Endothelial cell (in vitro differentiated cells): ENCODE data around the gene SH3RF3. TPM values are rescaled to one million over a fixed set of nuclear protein-coding genes. Genes with fewer than 3 reads are reported as not detected.

Experiments
- DNase-seq: peaks from one replicate; pipeline ENCODE4 v3.0.0; 2021; ENCODE audit warnings: low spot score
- H3K27ac Mint-ChIP-seq: one replicate; pipeline ENCODE4 v1.8.0; 2021; ENCODE audit warnings: mixed read lengths, inconsistent platforms; ENCODE audit not compliant: unreplicated experiment
- H3K27me3 Mint-ChIP-seq: one replicate; pipeline ENCODE4 v1.8.0; 2021; ENCODE audit warnings: mild to moderate bottlenecking, moderate library complexity, mixed read lengths, inconsistent platforms; ENCODE audit not compliant: unreplicated experiment
- H3K36me3 Mint-ChIP-seq: one replicate; pipeline ENCODE4 v1.8.0; 2021; ENCODE audit warnings: mild to moderate bottlenecking, low read depth, mixed read lengths, inconsistent platforms; ENCODE audit not compliant: unreplicated experiment
- H3K4me1 Mint-ChIP-seq: one replicate; pipeline ENCODE4 v1.8.0; 2021; ENCODE audit warnings: mild to moderate bottlenecking, mixed read lengths, inconsistent platforms; ENCODE audit not compliant: unreplicated experiment
- H3K4me3 Mint-ChIP-seq: one replicate; pipeline ENCODE4 v1.8.0; 2021; ENCODE audit warnings: mild to moderate bottlenecking, mixed read lengths, inconsistent platforms; ENCODE audit not compliant: unreplicated experiment
- H3K9me3 Mint-ChIP-seq: one replicate; pipeline ENCODE4 v1.8.0; 2021; ENCODE audit warnings: mixed read lengths, inconsistent platforms; ENCODE audit not compliant: unreplicated experiment
- total RNA-seq: library from RNA; stranded (reverse); fragmentation: NEBNext Ultra II Directional; extraction: Animal tissue kit (Norgen Biotek cat#: 25700); gene quantifications from one replicate; pipeline ENCODE4 v1.2.1, GENCODE V29; 2021; ENCODE audit not compliant: unreplicated experiment
- TF ChIP-seq, protein P1 (sequence below): fragments of 200-600 bp; sonication (generic); IDR thresholded peaks from one replicate; pipeline ENCODE4 v1.5.0; 2021; ENCODE audit warnings: antibody characterized with exemption; ENCODE audit not compliant: unreplicated experiment

SH3RF3 gene
- total RNA-seq, 1 donor from 2014 or later, result 12.8 TPM

- Mint-ChIP-seq H3K4me1 (peaks cover 3% of the 10 kb centered on the region), H3K36me3 (peaks cover 15% of the 10 kb centered on the region), H3K27me3 (peaks cover 9% of the 10 kb centered on the region), H3K27ac (no peak overlapping the region), H3K9me3 (no peaks in the 10 kb centered on the region), H3K4me3 (no peak overlapping the region)
- TF ChIP-seq, protein P1, sequence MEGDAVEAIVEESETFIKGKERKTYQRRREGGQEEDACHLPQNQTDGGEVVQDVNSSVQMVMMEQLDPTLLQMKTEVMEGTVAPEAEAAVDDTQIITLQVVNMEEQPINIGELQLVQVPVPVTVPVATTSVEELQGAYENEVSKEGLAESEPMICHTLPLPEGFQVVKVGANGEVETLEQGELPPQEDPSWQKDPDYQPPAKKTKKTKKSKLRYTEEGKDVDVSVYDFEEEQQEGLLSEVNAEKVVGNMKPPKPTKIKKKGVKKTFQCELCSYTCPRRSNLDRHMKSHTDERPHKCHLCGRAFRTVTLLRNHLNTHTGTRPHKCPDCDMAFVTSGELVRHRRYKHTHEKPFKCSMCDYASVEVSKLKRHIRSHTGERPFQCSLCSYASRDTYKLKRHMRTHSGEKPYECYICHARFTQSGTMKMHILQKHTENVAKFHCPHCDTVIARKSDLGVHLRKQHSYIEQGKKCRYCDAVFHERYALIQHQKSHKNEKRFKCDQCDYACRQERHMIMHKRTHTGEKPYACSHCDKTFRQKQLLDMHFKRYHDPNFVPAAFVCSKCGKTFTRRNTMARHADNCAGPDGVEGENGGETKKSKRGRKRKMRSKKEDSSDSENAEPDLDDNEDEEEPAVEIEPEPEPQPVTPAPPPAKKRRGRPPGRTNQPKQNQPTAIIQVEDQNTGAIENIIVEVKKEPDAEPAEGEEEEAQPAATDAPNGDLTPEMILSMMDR, result no peak
- DNase-seq, result no peak
Observed at GRCh38 chr2:109430329-109430636, 301.3 kb downstream of the SH3RF3 start.

GRCh38 chr2:109432421-109432820 lies 303.4 kb downstream of the SH3RF3 start:
- no peak overlapping the region for H3K27ac Mint-ChIP-seq
- peaks cover 7% of the 10 kb centered on the region for H3K27me3 Mint-ChIP-seq
- H3K4me1 Mint-ChIP-seq, result peaks cover 3% of the 10 kb centered on the region
- TF ChIP-seq, protein P1, result no peak
- H3K9me3 Mint-ChIP-seq, result no peaks in the 10 kb centered on the region
- no peak for DNase-seq
- peaks cover 11% of the 10 kb centered on the region for H3K36me3 Mint-ChIP-seq
- no peak overlapping the region for H3K4me3 Mint-ChIP-seq

DNA sequence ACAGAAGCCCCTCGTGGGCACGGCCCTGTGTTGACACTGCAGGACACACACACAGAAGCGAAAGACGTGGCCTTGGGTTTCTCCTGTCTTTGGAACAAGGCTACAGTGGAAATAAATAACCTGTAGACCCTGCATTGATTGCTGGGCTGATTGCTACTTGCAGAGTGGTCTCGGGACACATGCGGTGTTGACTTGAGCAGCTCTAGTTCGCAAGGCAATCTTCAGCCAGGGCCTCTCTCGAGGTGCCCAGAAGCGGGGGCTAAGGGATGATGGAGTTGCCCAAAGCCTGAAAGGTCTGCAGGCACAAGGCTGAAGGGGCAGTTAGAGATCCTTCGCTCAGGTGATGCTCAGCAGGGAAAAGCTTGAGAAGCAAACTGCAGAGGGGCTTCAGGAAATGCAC lies 304.5 kb downstream of the SH3RF3 start:
- Mint-ChIP-seq H3K9me3 (no peaks in the 10 kb centered on the region), H3K27me3 (peaks cover 7% of the 10 kb centered on the region), H3K27ac (no peak overlapping the region), H3K4me3 (no peak overlapping the region), H3K4me1 (peaks cover 3% of the 10 kb centered on the region), H3K36me3 (peaks cover 11% of the 10 kb centered on the region)
- TF ChIP-seq, protein P1, result no peak
- DNase-seq, result no peak

- TF ChIP-seq, protein P1, result no peak
- H3K36me3 Mint-ChIP-seq, result peaks cover 11% of the 10 kb centered on the region
- H3K27me3 Mint-ChIP-seq, result peaks cover 7% of the 10 kb centered on the region
- no peaks in the 10 kb centered on the region for H3K9me3 Mint-ChIP-seq
- no peak overlapping the region for H3K4me3 Mint-ChIP-seq
- H3K4me1 Mint-ChIP-seq, result peaks cover 3% of the 10 kb centered on the region
- DNase-seq, result no peak
- no peak overlapping the region for H3K27ac Mint-ChIP-seq
Observed at GRCh38 chr2:109433926-109434325, 304.9 kb downstream of the SH3RF3 start.

GRCh38 chr2:109434351-109434750 lies 305.3 kb downstream of the SH3RF3 start:
- DNase-seq, result no peak
- H3K27ac Mint-ChIP-seq, result no peak overlapping the region
- H3K9me3 Mint-ChIP-seq, result no peaks in the 10 kb centered on the region
- peaks cover 15% of the 10 kb centered on the region for H3K36me3 Mint-ChIP-seq
- H3K27me3 Mint-ChIP-seq, result peaks cover 7% of the 10 kb centered on the region
- TF ChIP-seq, protein P1, result no peak
- H3K4me1 Mint-ChIP-seq, result peaks cover 3% of the 10 kb centered on the region
- H3K4me3 Mint-ChIP-seq, result no peak overlapping the region
